Bronchial epithelial cell (primary cell): ENCODE results near the gene FANCC. TPM values are rescaled to one million over a fixed set of nuclear protein-coding genes. Genes with fewer than 3 reads are reported as not detected.

Experiments used
- DNase-seq: peaks from one replicate; pipeline ENCODE4 v3.0.0-alpha.2; 2010; ENCODE audit warnings: low read depth
- FAIRE-seq: peaks from 2 replicates; lab custom pipeline; 2011; peaks lifted over from hg19 to GRCh38; lab: Jason Lieb, UNC
- H3K27me3 ChIP-seq: 2 replicates; pipeline ENCODE4 v1.5.1; 2011; ENCODE audit warnings: low read length; ENCODE audit not compliant: control insufficient read depth, insufficient read depth
- H3K36me3 ChIP-seq: 2 replicates; pipeline ENCODE4 v1.5.1; 2011; ENCODE audit warnings: low read length; ENCODE audit not compliant: control insufficient read depth, insufficient read depth
- H3K4me3 ChIP-seq: 2 replicates; pipeline ENCODE4 v1.5.1; 2011; ENCODE audit warnings: mild to moderate bottlenecking, low read depth, low read length, control low read depth
- CTCF ChIP-seq: IDR thresholded peaks from 2 replicates; pipeline ENCODE4 v1.5.1; 2011; ENCODE audit warnings: mild to moderate bottlenecking, moderate library complexity, low read length, control low read depth, inconsistent platforms; ENCODE audit not compliant: insufficient read depth, severe bottlenecking
- total RNA-seq: library from RNA; depleted of rRNA; stranded (reverse); fragments of >200 nt; gene quantifications from 2 replicates; pipeline ENCODE4 v1.2.1, GENCODE V29; 2014

Gene FANCC
- total RNA-seq, 1 donor from 2014 or later, result 3.4 TPM

GRCh38 chr9:95171001-95171400 is 146.5 kb downstream of the FANCC start:
- no peaks in the 10 kb centered on the region for H3K36me3 ChIP-seq
- FAIRE-seq (no peak), DNase-seq (peak; percentile 81)
- no peak for TF ChIP-seq CTCF
- no peaks in the 10 kb centered on the region for H3K27me3 ChIP-seq
- no peak overlapping the region for H3K4me3 ChIP-seq

DNA sequence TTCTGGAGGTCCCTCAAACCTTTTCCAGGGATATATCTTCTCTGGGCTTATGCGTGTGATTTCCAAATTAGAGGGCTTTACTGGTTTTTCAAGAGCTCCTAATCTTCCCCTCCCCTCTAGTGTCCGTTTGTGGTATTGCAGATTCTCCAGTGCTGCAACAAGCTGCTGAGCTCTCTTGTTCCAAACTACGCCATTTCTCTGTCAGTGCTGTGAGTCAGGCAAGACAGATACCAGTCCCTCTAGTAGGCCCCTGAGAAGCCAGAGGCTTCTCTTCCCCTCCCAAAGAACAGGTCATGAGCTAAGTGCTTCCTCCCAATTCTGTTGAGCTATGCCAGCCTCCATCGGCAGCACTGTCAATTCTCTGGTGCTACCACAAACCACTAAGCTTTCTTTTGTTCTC is 149.5 kb downstream of the FANCC start:
- TF ChIP-seq CTCF, result peak; percentile 85
- Histone ChIP-seq H3K27me3 (no peaks in the 10 kb centered on the region), H3K4me3 (no peak overlapping the region), H3K36me3 (no peaks in the 10 kb centered on the region)
- no peak for FAIRE-seq
- peak; percentile 92 for DNase-seq

DNA sequence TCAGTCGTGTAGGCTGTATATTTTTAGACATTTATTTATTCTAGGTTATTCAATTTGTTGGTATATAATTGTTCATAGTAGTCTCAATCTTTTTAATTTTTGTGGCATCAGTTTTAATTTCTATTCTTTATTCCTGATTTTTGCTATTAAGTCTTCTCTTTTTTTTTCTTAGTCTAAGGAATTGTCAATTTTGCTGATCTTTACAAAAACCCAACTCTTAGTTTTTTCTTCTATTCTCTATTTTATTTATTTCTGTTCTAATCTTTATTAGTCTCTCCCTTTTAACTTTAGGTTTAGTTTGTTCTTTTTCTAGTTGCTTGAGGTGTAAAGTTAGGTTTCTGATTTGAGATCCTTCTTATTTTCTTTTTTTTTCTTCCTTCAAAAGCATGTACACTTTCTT is 152.5 kb downstream of the FANCC start:
- no peak for TF ChIP-seq CTCF
- H3K36me3 ChIP-seq, result no peaks in the 10 kb centered on the region
- FAIRE-seq, result no peak
- no peak overlapping the region for H3K4me3 ChIP-seq
- H3K27me3 ChIP-seq, result no peaks in the 10 kb centered on the region
- no peak for DNase-seq

DNA sequence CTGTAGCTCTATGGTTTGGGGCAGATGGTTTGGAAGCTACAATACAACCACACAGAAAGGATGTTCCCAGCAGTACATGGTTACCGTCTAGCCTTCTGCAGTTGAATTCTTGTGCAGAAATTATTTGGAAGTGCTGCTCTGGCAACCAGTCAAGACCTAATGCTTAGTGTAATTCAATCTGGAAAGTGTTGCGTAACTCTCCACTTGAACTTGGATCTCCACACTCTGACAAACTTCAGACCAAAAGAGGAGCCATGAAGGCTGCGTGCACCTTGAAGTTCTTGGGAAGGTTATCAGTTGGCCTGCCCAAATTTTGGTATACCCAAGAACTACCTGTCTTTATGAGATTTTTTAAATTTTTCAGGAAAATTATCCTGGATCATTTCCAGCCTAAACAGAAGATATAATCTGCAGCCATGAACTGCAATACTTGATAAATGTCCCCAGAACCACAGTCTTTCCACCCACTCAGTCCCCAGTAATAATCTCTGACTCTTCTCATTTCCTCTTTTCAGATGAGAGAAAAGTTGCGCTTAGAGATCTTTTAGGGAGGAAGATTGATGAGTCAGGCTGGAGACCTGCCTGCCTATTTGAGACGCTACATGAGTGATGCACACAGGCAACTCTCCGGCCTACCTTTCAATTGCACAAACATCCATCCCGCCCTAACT is 159.9 kb downstream of the FANCC start:
- peak; percentile 7 for FAIRE-seq
- no peak overlapping the region for H3K4me3 ChIP-seq
- DNase-seq, result peak; percentile 71
- H3K27me3 ChIP-seq, result no peaks in the 10 kb centered on the region
- H3K36me3 ChIP-seq, result no peaks in the 10 kb centered on the region
- TF ChIP-seq CTCF, result no peak

- no peaks in the 10 kb centered on the region for H3K27me3 ChIP-seq
- DNase-seq, result no peak
- no peaks in the 10 kb centered on the region for H3K36me3 ChIP-seq
- no peak for FAIRE-seq
- TF ChIP-seq CTCF, result no peak
- no peak overlapping the region for H3K4me3 ChIP-seq
These were observed 161.4 kb downstream of the FANCC start for GRCh38 chr9:95156074-95156473.

GRCh38 chr9:95155220-95155619 is 162.3 kb downstream of the FANCC start:
- no peak for TF ChIP-seq CTCF
- no peak overlapping the region for H3K4me3 ChIP-seq
- no peaks in the 10 kb centered on the region for H3K27me3 ChIP-seq
- H3K36me3 ChIP-seq, result no peaks in the 10 kb centered on the region
- FAIRE-seq (no peak), DNase-seq (no peak)
